BE2C (cell line): ENCODE data around the gene TAS2R19. TPM values are rescaled to one million over a fixed set of nuclear protein-coding genes. Genes with fewer than 3 reads are reported as not detected.
A peak's percentile ranks its signal among the peaks of the same experiment; 100 is the strongest.
"Not testable (repeated sequence)": the region's sequence is repeated elsewhere in the genome, so short reads cannot be mapped to it uniquely, and the experiment has no call there.

Experiments used
- DNase-seq: peaks from one replicate; pipeline ENCODE4 v3.0.0-alpha.2; 2020
- H3K27me3 ChIP-seq: fragments of 250-450 bp; sonication (Bioruptor Pico); 2 replicates; pipeline ENCODE4 v1.5.1; 2020; ENCODE audit warnings: mild to moderate bottlenecking
- H3K36me3 ChIP-seq: fragments of 250-450 bp; sonication (Bioruptor Pico); 2 replicates; pipeline ENCODE4 v1.5.1; 2020; ENCODE audit warnings: mild to moderate bottlenecking
- H3K4me1 ChIP-seq: fragments of 250-450 bp; sonication (Bioruptor Pico); 2 replicates; pipeline ENCODE4 v1.5.1; 2020
- H3K4me3 ChIP-seq: 2 replicates; pipeline ENCODE4 v1.5.1; 2011; ENCODE audit warnings: low read depth, low read length
- H3K9me3 ChIP-seq: fragments of 250-450 bp; sonication (Bioruptor Pico); 2 replicates; pipeline ENCODE4 v1.5.1; 2020
- CTCF ChIP-seq: IDR thresholded peaks from 2 replicates; pipeline ENCODE4 v1.5.1; 2012; ENCODE audit warnings: mild to moderate bottlenecking, low read depth, low read length
- polyA plus RNA-seq: library from polyadenylated mRNA; unstranded; fragments of >200 nt; gene quantifications from one replicate; pipeline ENCODE4 v1.2.1, GENCODE V29; 2012; ENCODE audit warnings: low read depth, missing spikeins; ENCODE audit not compliant: insufficient read length, insufficient read depth

TAS2R19 gene, protein sequence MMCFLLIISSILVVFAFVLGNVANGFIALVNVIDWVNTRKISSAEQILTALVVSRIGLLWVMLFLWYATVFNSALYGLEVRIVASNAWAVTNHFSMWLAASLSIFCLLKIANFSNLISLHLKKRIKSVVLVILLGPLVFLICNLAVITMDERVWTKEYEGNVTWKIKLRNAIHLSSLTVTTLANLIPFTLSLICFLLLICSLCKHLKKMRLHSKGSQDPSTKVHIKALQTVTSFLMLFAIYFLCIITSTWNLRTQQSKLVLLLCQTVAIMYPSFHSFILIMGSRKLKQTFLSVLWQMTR
- 1.2 TPM for polyA plus RNA-seq

GRCh38 chr12:11022520-11022919 lies at the start of gene TAS2R19:
Gene TAS2R19, minus strand, starts transcription at chr12:11022620. Its CDS starts 49 bp downstream, at chr12:11022571.
- no peak for TF ChIP-seq CTCF
- Histone ChIP-seq H3K27me3 (no peaks in the 10 kb centered on the region), H3K36me3 (peaks cover 2% of the 10 kb centered on the region; the same call in 1 of the 2 replicates), H3K4me3 (no peak within 1 kb of the TSS), H3K4me1 (no peaks in the 10 kb centered on the region), H3K9me3 (no peaks in the 10 kb centered on the region)
- DNase-seq, result no peak

- no peaks in the 10 kb centered on the region for H3K9me3 ChIP-seq
- no peaks in the 10 kb centered on the region for H3K27me3 ChIP-seq
- no peak overlapping the region for H3K4me3 ChIP-seq
- no peak for DNase-seq
- no peak for TF ChIP-seq CTCF
- H3K36me3 ChIP-seq, result no peaks in the 10 kb centered on the region
- no peaks in the 10 kb centered on the region for H3K4me1 ChIP-seq
Observed at GRCh38 chr12:11071414-11071813, 49.0 kb upstream of the TAS2R19 start.

DNA sequence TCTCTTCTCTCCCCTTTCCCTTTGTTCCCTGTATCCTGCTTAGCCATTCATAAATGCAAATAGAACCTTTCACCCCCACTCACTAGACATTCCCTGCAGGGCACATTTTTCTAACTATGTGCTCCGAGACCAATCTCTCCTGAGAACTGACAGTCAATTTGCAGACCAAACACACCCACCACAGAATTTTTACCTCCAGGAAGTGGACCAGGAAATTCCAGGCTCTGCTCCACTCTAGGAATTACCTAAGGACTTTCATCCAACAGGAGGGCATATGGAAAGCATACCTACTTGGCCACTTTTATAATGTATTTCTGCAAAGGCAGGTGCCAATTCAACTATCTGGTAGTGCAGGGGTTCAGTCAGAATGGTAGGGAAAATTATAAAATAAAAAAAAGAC lies 48.6 kb upstream of the TAS2R19 start:
- no peak for DNase-seq
- H3K4me1 ChIP-seq, result no peaks in the 10 kb centered on the region
- H3K27me3 ChIP-seq, result no peaks in the 10 kb centered on the region
- TF ChIP-seq CTCF, result no peak
- no peaks in the 10 kb centered on the region for H3K36me3 ChIP-seq
- no peak overlapping the region for H3K4me3 ChIP-seq
- no peaks in the 10 kb centered on the region for H3K9me3 ChIP-seq

DNA sequence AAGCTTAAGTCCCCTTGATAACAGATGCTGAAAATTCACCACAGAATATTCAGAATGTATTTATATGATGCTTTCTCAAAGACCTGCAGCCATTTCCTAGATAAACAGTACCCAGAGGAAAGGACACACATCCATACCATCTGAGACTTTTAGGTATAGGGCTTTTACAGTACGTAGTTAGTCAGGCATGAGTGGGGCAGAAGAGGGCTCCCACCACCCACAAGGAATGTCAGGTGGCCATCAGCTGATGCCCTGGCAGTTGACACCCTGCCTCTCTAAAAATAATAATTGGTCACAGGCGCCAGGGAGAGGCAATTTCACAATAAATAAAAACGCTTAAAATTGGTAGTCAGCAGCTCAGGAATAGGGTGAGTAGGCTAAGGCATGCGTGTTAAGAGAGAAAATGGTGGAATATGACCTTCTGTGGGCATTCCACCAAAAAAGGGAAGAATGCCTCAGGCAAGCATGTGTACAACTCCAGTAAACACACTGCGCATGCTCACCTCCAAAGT lies 47.5 kb upstream of the TAS2R19 start:
- no peaks in the 10 kb centered on the region for H3K36me3 ChIP-seq
- H3K27me3 ChIP-seq, result no peaks in the 10 kb centered on the region
- H3K9me3 ChIP-seq, result no peaks in the 10 kb centered on the region
- no peak overlapping the region for H3K4me3 ChIP-seq
- DNase-seq, result no peak
- TF ChIP-seq CTCF, result no peak
- H3K4me1 ChIP-seq, result no peaks in the 10 kb centered on the region

GRCh38 chr12:11067514-11067913 lies 45.1 kb upstream of the TAS2R19 start:
- Histone ChIP-seq H3K36me3 (no peaks in the 10 kb centered on the region), H3K9me3 (no peaks in the 10 kb centered on the region), H3K4me3 (no peak overlapping the region), H3K4me1 (no peaks in the 10 kb centered on the region), H3K27me3 (no peaks in the 10 kb centered on the region)
- peak; percentile 8 for DNase-seq
- TF ChIP-seq CTCF, result no peak

GRCh38 chr12:11062194-11062593 lies 39.8 kb upstream of the TAS2R19 start, which contains the start of gene TAS2R46:
Gene TAS2R46, minus strand, starts transcription at chr12:11062294. Its CDS starts 0 bp downstream, at chr12:11062294.
- not testable (repeated sequence) for H3K36me3 ChIP-seq, H3K27me3 ChIP-seq, H3K9me3 ChIP-seq, DNase-seq, H3K4me1 ChIP-seq, H3K4me3 ChIP-seq
